Measurements from ENCODE around the gene PHLPP1.

Gene PHLPP1

GRCh38 chr18:62885804-62886203 lies 170.5 kb downstream of the PHLPP1 start:
- no peak overlapping the region for H3K4me3 ChIP-seq (ENCODE audit: low read depth, low read length)
- in situ Hi-C loops (cut with HindIII; ENCODE audit: low sequenced_read_pairs) = no loop called here
- no peak for DNase-seq (ENCODE audit: low read depth)
- no peak for TF ChIP-seq CTCF (IDR thresholded peaks at IDR 0.05; ENCODE audit: low read depth, low read length, missing control alignments)

- no peak for TF ChIP-seq CTCF (IDR thresholded peaks at IDR 0.05; ENCODE audit: low read depth, low read length, missing control alignments)
- in situ Hi-C loops (cut with HindIII; ENCODE audit: low sequenced_read_pairs) = no loop called here
- DNase-seq (ENCODE audit: low read depth) = no peak
- H3K4me3 ChIP-seq (ENCODE audit: low read depth, low read length) = no peak overlapping the region
These were observed 179.5 kb downstream of the PHLPP1 start for GRCh38 chr18:62894681-62895390.

DNA sequence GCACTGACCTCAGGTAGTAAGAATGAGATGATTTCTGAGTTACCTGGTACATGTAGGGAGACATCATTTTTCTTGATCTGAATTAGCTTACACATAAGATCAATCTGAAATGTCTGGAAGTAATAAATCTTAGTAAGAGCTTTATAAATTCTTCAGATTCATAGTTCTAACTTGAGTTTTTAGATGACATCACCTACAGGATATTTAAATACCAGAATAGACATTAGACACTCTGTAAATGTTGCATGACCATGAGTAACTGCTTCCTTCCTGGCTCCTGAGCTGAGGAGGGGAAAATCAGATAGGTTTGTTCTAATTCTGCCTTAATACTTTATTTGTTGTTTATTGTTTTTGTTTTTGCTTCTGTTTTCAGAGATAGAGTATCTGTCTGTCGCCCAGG lies 181.8 kb downstream of the PHLPP1 start:
- TF ChIP-seq CTCF (IDR thresholded peaks at IDR 0.05; ENCODE audit: low read depth, low read length, missing control alignments) = no peak
- in situ Hi-C loops (cut with HindIII; ENCODE audit: low sequenced_read_pairs) = no loop called here
- DNase-seq (ENCODE audit: low read depth) = no peak
- H3K4me3 ChIP-seq (ENCODE audit: low read depth, low read length) = no peak overlapping the region

GRCh38 chr18:62898359-62898758 lies 183.0 kb downstream of the PHLPP1 start:
- H3K4me3 ChIP-seq (ENCODE audit: low read depth, low read length) = no peak overlapping the region
- DNase-seq (ENCODE audit: low read depth) = no peak
- in situ Hi-C loops (cut with HindIII; ENCODE audit: low sequenced_read_pairs) = no loop called here
- TF ChIP-seq CTCF (IDR thresholded peaks at IDR 0.05; ENCODE audit: low read depth, low read length, missing control alignments) = no peak

- no peak for DNase-seq (ENCODE audit: low read depth)
- TF ChIP-seq CTCF (IDR thresholded peaks at IDR 0.05; ENCODE audit: low read depth, low read length, missing control alignments) = no peak
- in situ Hi-C loops (cut with HindIII; ENCODE audit: low sequenced_read_pairs) = no loop called here
These were observed 184.2 kb downstream of the PHLPP1 start for GRCh38 chr18:62899534-62899933.

DNA sequence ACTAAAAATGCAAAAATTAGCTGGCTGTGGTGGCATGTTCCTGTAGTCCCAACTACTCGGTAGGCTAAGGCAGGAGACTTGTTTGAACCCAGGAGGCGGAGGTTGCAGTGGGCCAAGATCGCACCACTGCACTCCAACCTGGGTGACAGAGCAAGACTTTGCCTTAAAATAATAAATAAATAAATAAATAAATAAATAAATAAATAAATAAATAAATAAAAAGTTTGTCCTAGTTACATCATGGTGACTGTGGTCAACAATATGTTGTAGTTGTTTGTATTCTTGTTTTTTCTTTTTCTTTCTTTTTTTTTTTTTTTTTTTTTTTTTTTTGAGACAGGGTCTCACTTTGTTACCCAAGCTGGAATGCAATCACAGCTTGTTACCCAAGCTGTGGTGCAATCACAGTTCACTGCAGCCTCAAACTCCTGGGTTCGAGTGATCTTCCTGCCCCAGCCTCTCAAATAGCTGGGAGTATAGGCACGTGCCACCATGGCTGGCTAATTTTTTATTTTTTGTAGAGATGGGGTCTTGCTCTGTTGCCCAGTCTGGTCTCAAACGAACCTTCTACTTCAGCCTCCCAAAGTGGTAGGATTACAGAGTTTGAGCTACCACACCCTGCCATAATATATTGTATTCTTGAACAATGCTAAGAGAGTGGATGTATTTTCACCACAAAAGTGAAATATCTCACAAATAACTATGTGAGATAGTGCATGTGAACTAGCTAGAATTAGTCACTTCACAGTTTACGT lies 185.0 kb downstream of the PHLPP1 start:
- no peak for DNase-seq (ENCODE audit: low read depth)
- TF ChIP-seq CTCF (IDR thresholded peaks at IDR 0.05; ENCODE audit: low read depth, low read length, missing control alignments) = no peak
- in situ Hi-C loops (cut with HindIII; ENCODE audit: low sequenced_read_pairs) = no loop called here
- no peak overlapping the region for H3K4me3 ChIP-seq (ENCODE audit: low read depth, low read length)

More at GRCh38 chr18:62899534-62899933, 184.2 kb downstream of the PHLPP1 start:
- no peak overlapping the region for H3K4me3 ChIP-seq (ENCODE audit: low read depth, low read length)

Data from astrocyte of the cerebellum (primary cell).